GM10248 (cell line): ENCODE data around the gene GRXCR2.
"Not testable (repeated sequence)": the region's sequence is repeated elsewhere in the genome, so short reads cannot be mapped to it uniquely, and the experiment has no call there.

ENCODE experiments used
- CTCF ChIA-PET: fragments of 300-600 bp; sonication (Branson Sonifier 250); formaldehyde crosslinking; extraction: SDS; loops from one replicate; lab custom pipeline; 2021; ENCODE audit warnings: antibody characterized with exemption; lab: Yijun Ruan, JAX
- POLR2A ChIA-PET: fragments of 350-650 bp; sonication (Branson Sonifier 250); formaldehyde crosslinking; extraction: SDS; loops from one replicate; lab custom pipeline; 2020; ENCODE audit warnings: antibody characterized with exemption; lab: Yijun Ruan, JAX
- DNase-seq: peaks from one replicate; pipeline ENCODE4 v3.0.0; 2012; ENCODE audit errors: extremely low spot score
- CTCF ChIP-seq: IDR thresholded peaks from 2 replicates; pipeline ENCODE4 v1.5.1; 2012; ENCODE audit warnings: mild to moderate bottlenecking, low read depth; ENCODE audit errors: extremely low read depth, missing control alignments, control extremely low read depth

GRXCR2 gene

GRCh38 chr5:145898171-145898570, 25.4 kb upstream of the GRXCR2 start:
- no peak for TF ChIP-seq CTCF
- CTCF ChIA-PET = no interaction called here
- POLR2A ChIA-PET = no interaction called here
- DNase-seq = no peak

- DNase-seq, POLR2A ChIA-PET, CTCF ChIA-PET: not testable (repeated sequence)
These were observed 18.6 kb upstream of the GRXCR2 start for GRCh38 chr5:145891378-145891777.

GRCh38 chr5:145889611-145890010, 16.8 kb upstream of the GRXCR2 start:
- ChIA-PET POLR2A (no interaction called here), CTCF (interaction anchor here (1.1 kb wide), 2 partner anchors 57 to 1686 kb away, joined by 3 to 4 read pairs; no protein-coding TSS in a partner anchor)

GRCh38 chr5:145887976-145888574, 15.3 kb upstream of the GRXCR2 start:
- POLR2A ChIA-PET = no interaction called here
- TF ChIP-seq CTCF = peak; percentile 10
- no peak for DNase-seq
- CTCF ChIA-PET = interaction anchor here (1.1 to 1.8 kb wide), 2 partner anchors 10 to 1684 kb away, joined by 3 to 4 read pairs; no protein-coding TSS in a partner anchor

More at GRCh38 chr5:145889611-145890010, 16.8 kb upstream of the GRXCR2 start:
- TF ChIP-seq CTCF = no peak
- DNase-seq = no peak

GRCh38 chr5:145887217-145887616, 14.4 kb upstream of the GRXCR2 start:
- no peak for TF ChIP-seq CTCF
- ChIA-PET POLR2A (no interaction called here), CTCF (interaction anchor here (1.0 to 1.8 kb wide), 2 partner anchors 9 to 24 kb away, joined by 4 read pairs; no protein-coding TSS in a partner anchor)
- no peak for DNase-seq

DNA sequence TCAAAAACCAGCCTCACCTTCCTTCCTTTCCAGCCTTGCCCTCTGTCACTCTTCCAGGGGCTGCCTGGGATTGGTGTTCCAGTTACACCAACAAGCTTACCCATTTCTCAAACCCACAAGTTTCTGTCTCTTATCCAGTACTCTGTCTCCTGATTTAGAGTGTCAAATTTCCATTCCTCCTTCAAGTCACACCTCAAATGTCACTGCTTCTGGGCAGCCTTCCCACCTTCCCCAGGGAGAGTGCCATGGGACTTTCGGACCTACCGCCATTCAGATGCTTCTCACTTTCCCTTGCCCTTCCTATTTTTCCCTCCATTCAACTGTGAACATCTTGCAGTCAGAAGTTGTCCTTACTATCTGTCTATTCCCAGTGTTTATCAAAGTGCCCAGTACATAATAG, 2.0 kb upstream of the GRXCR2 start:
- POLR2A ChIA-PET = no interaction called here
- no peak for TF ChIP-seq CTCF
- no peak for DNase-seq
- CTCF ChIA-PET = no interaction called here

GRCh38 chr5:145872486-145872885, 328 bp downstream of the GRXCR2 start:
- CTCF ChIA-PET = no interaction called here
- TF ChIP-seq CTCF = no peak
- POLR2A ChIA-PET = no interaction called here
- DNase-seq = no peak
